Measurements from ENCODE around the gene HYAL3. TPM values are rescaled to one million over a fixed set of nuclear protein-coding genes. Genes with fewer than 3 reads are reported as not detected.
"Not testable (repeated sequence)": the region's sequence is repeated elsewhere in the genome, so short reads cannot be mapped to it uniquely, and the experiment has no call there.

The HYAL3 gene
- total and polyA plus RNA-seq, 7 donors: 0.60 to 8.3 (median 3.3) TPM

DNA sequence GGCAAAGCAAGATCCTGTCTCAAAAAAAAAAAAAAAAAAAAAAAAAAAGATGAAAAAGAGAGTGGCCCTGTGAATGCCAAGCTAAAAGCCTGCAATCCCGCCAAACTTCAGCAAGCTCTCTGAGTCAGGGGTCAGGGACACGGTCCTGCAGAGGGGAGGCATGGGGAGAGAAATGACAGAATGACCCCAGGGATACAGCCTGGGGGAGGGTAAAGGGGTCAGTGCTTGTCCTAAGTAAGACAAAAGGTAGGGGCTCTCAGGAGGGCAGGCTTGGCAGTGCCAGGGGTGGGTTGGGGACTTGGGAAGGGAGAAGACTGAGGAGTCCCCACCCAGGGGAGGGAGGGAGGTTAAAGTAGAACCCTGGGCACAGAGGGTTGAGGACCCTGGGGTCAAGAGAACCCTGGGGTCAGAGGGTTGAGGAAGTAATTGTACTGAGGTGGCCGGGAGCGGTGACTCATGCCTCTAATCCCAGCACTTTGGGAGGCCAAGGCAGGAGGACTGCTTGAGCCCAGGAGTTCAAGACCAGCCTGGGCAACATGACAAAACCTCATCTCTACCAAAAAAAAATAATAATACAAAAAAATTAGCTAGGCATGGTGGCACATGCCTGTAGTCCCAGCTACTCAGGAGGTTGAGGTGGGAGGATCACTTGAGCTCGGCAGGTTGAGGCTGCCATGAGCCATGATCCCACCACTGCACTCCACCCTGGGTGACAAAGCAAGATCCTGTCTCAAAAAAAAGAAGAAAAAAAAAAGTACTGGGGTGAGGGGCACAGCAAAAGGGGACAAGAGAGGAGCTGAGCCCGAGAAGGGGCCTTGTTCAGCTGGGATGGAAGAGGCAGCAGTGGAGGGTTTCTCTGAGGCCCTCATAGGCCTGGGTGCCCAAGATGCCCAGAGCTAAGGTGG is 35.5 kb downstream of the HYAL3 start:
- peak overlapping the region; percentile 93 to 99 (median 99) for H3K27ac ChIP-seq
- H3K4me1 ChIP-seq: peaks cover 0 to 82% (median 73%) of the 10 kb centered on the region in 4 donors
- no peak overlapping the region for H3K4me3 ChIP-seq
- no peak for DNase-seq
- peaks cover 0 to 8% (median under 1%) of the 10 kb centered on the region in 4 donors for H3K36me3 ChIP-seq
- H3K27me3 ChIP-seq: no peaks in the 10 kb centered on the region
- 72 to 79% methylated on average over 6 of the region's 6 CpGs for WGBS, 2 donors
- intact Hi-C loops (cut with DNase I): loop anchor here (5.0 kb wide), 1 partner anchor 64 kb away; the partner anchor contains the start of gene TUSC2
- no peaks in the 10 kb centered on the region for H3K9me3 ChIP-seq
- TF ChIP-seq POLR2AphosphoS5 (IDR thresholded peaks at IDR 0.05) (no peak), POLR2A (IDR thresholded peaks at IDR 0.05) (no peak), EP300 (IDR thresholded peaks at IDR 0.05) (no peak), CTCF (IDR thresholded peaks at IDR 0.05) (no peak)

- intact Hi-C loops (cut with DNase I): loop anchor here (5.0 kb wide), 1 partner anchor 65 kb away; the partner anchor contains the start of gene TUSC2
- Histone ChIP-seq H3K27ac (peak overlapping the region; percentile 93 to 99 (median 99)), H3K4me1 (peaks cover 0 to 73% (median 63%) of the 10 kb centered on the region in 4 donors), H3K9me3 (no peaks in the 10 kb centered on the region), H3K4me3 (no peak overlapping the region), H3K36me3 (peaks cover 2 to 17% (median 8%) of the 10 kb centered on the region in 4 donors), H3K27me3 (no peaks in the 10 kb centered on the region)
- WGBS, 2 donors: 90 to 92% methylated on average over 7 of the region's 7 CpGs
- no peak for DNase-seq
- TF ChIP-seq CTCF (IDR thresholded peaks at IDR 0.05) (no peak), EP300 (IDR thresholded peaks at IDR 0.05) (no peak), POLR2A (IDR thresholded peaks at IDR 0.05) (no peak), POLR2AphosphoS5 (IDR thresholded peaks at IDR 0.05) (no peak)
These were observed 36.4 kb downstream of the HYAL3 start for GRCh38 chr3:50262778-50263177.

DNA sequence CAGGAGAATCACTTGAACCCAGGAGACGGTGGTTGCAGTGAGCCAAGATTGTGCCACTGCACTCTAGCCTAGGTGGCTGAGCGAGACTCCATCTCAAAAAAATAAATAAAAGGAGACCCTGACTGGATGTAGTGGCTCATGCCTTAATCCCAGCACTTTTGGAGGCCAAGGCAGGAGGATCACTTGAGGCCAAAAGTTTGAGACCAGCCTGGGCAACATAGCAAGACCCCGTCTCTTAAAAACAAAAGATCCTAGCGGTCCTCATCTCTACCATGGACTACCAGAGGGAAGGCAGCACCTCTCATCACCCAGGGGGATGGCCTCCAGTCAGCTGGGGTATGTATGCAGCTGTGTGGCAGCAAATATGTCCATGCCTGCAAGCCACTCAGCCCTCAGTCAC is 37.0 kb downstream of the HYAL3 start:
- H3K27ac ChIP-seq: peak overlapping the region; percentile 93 to 99 (median 99)
- H3K4me3 ChIP-seq, H3K9me3 ChIP-seq, H3K27me3 ChIP-seq, DNase-seq: not testable (repeated sequence)
- peaks cover 8 to 23% (median 13%) of the 10 kb centered on the region in 4 donors for H3K36me3 ChIP-seq
- intact Hi-C loops (cut with DNase I): loop anchor here (5.0 kb wide), 1 partner anchor 65 kb away; the partner anchor contains the start of gene TUSC2
- H3K4me1 ChIP-seq: peaks cover 0 to 68% (median 58%) of the 10 kb centered on the region in 4 donors
- WGBS, 2 donors: 98 to 99% methylated on average over 4 of the region's 4 CpGs

GRCh38 chr3:50261505-50261904 is 37.7 kb downstream of the HYAL3 start:
- H3K4me3 ChIP-seq: no peak overlapping the region
- 57 to 69% methylated on average over 2 of the region's 2 CpGs for WGBS, 2 donors

More at GRCh38 chr3:50261505-50261904, 37.7 kb downstream of the HYAL3 start:
- Histone ChIP-seq H3K9me3 (no peaks in the 10 kb centered on the region), H3K27ac (peak overlapping the region; percentile 93 to 99 (median 99)), H3K27me3 (no peaks in the 10 kb centered on the region), H3K4me1 (peaks cover 0 to 61% (median 51%) of the 10 kb centered on the region in 4 donors), H3K36me3 (peaks cover 15 to 30% (median 20%) of the 10 kb centered on the region in 4 donors)
- DNase-seq: peak; percentile 70
- no peak for TF ChIP-seq POLR2AphosphoS5 (IDR thresholded peaks at IDR 0.05)
- TF ChIP-seq EP300 (IDR thresholded peaks at IDR 0.05): no peak
- no peak for TF ChIP-seq CTCF (IDR thresholded peaks at IDR 0.05)
- TF ChIP-seq POLR2A (IDR thresholded peaks at IDR 0.05): no peak
- intact Hi-C loops (cut with DNase I): loop anchor here (5.0 kb wide), 1 partner anchor 66 kb away; the partner anchor contains the start of gene TUSC2

Data from sigmoid colon (tissue), 7 donors.